ENCODE data around the gene GNAZ. TPM values are rescaled to one million over a fixed set of nuclear protein-coding genes. Genes with fewer than 3 reads are reported as not detected.

Gene GNAZ
- total and polyA plus RNA-seq, 8 donors: 4.3 to 18.8 (median 9.4) TPM

DNA sequence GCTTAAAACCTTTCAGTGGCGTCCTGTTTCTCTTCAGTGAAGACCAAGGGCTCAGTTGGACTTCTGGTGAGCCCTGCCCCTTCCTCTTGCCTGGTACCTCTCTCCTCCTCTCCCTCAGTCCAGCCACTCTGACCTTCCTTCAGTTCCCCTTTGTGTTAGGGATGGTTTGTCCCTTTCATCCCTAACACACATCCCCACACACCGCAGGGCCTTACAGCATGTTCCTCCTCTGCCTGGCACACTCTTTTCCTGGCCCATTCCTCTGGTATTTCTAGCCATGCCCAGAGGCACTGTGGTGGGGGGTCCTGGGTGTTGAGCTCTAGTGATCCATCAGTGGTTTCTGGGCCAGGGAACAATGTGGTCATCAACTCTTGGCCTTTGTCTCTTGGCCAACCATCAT lies 21.4 kb downstream of the GNAZ start:
- Histone ChIP-seq H3K4me1 (peaks cover 6 to 43% (median 23%) of the 10 kb centered on the region in 4 donors), H3K36me3 (peaks cover 0 to 21% (median 7%) of the 10 kb centered on the region in 4 donors), H3K27me3 (no peaks in the 10 kb centered on the region), H3K27ac (no peak overlapping the region), H3K9me3 (no peaks in the 10 kb centered on the region), H3K4me3 (no peak overlapping the region)
- TF ChIP-seq POLR2A (IDR thresholded peaks at IDR 0.05) (no peak), POLR2AphosphoS5 (IDR thresholded peaks at IDR 0.05) (no peak), EP300 (IDR thresholded peaks at IDR 0.05) (no peak)
- TF ChIP-seq, protein P1, sequence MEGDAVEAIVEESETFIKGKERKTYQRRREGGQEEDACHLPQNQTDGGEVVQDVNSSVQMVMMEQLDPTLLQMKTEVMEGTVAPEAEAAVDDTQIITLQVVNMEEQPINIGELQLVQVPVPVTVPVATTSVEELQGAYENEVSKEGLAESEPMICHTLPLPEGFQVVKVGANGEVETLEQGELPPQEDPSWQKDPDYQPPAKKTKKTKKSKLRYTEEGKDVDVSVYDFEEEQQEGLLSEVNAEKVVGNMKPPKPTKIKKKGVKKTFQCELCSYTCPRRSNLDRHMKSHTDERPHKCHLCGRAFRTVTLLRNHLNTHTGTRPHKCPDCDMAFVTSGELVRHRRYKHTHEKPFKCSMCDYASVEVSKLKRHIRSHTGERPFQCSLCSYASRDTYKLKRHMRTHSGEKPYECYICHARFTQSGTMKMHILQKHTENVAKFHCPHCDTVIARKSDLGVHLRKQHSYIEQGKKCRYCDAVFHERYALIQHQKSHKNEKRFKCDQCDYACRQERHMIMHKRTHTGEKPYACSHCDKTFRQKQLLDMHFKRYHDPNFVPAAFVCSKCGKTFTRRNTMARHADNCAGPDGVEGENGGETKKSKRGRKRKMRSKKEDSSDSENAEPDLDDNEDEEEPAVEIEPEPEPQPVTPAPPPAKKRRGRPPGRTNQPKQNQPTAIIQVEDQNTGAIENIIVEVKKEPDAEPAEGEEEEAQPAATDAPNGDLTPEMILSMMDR (IDR thresholded peaks at IDR 0.05): no peak
- DNase-seq: no peak
- intact Hi-C loops (cut with DNase I; ENCODE audit: low total_unique reads): no loop called here
- WGBS, 5 donors: 83 to 100% (median 92%) methylated on average over 2 of the region's 2 CpGs

DNA sequence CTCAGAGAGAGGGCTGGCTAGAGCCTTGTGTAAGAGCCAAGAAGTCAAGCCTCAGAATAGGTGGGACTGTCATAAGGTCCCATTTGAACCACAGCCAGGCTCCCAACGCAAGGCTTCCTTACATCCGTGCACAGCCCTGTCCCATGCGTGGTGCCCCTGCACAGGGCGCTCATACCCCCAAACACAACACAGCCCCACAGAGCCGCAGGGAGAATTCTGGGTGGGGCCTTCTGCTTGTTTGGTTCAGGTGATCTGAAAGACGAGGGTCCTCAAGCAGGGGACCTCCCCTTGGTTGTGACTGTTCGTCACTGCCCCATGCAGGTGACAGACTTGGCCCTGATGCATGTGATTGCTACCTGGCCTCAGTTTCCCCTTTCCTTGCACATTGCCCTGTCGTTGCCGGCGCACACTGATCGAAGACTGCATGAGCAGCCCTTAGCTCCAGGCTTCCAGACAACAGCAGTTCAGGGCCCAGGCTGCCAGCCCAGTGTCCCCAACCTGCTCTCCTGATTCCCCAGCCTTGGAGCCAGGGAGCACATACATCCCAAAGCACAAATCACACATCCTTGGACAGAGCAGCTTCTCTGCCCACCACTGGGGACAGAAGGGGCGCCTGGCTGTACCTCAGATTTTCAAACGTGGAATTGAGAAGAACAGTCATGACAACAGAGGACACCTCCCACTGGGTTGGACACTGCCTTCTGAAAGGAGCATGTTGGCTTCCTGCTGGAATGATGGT lies 22.1 kb downstream of the GNAZ start:
- no peak for DNase-seq
- peaks cover 8 to 42% (median 20%) of the 10 kb centered on the region in 4 donors for H3K4me1 ChIP-seq
- TF ChIP-seq EP300 (IDR thresholded peaks at IDR 0.05): no peak
- TF ChIP-seq, protein P1 (IDR thresholded peaks at IDR 0.05): no peak
- TF ChIP-seq POLR2A (IDR thresholded peaks at IDR 0.05): no peak
- no peak for TF ChIP-seq POLR2AphosphoS5 (IDR thresholded peaks at IDR 0.05)
- no peaks in the 10 kb centered on the region for H3K27me3 ChIP-seq
- no peak overlapping the region for H3K27ac ChIP-seq
- WGBS, 5 donors: 90 to 95% (median 92%) methylated on average over 12 to 13 of the region's 13 CpGs
- H3K4me3 ChIP-seq: no peak overlapping the region
- H3K9me3 ChIP-seq: no peaks in the 10 kb centered on the region
- peaks cover 0 to 21% (median 7%) of the 10 kb centered on the region in 4 donors for H3K36me3 ChIP-seq
- intact Hi-C loops (cut with DNase I; ENCODE audit: low total_unique reads): no loop called here

DNA sequence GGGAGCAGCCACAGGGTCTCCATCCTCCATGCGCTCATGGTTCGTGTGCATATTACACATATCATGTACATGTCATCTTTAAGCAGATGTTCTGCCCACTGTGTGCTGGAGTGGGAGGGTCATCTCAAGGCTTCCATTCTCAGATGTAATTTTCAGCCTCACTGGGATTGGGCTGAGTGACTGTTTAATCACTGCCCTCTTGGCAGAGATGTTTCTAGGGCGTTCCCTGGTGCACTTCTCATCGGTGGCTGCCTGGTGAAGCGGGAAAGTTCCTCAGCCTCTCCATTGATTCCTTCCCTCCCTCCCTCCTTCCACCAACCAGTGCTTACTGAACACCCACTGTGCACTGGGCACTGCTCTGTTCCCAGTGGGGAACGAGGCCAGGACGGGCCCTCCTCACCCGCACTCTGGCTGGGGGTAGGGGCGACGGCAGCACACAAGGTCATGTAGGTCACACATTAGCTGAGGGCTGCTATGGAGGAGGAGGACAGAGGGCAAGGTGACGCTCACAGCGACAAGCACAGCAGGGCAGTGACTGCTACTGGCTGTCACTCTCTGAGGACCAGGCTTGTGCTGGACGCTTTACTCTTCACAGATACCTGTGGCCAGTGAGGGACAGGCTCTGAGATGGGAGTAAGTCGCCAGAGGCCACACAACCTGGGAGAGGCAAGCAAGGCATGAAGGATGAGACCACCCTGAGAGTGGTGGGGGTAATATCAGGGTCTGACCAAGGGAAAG lies 22.9 kb downstream of the GNAZ start:
- peaks cover 0 to 21% (median 7%) of the 10 kb centered on the region in 4 donors for H3K36me3 ChIP-seq
- peaks cover 8 to 42% (median 24%) of the 10 kb centered on the region in 4 donors for H3K4me1 ChIP-seq
- DNase-seq: no peak
- no peak overlapping the region for H3K4me3 ChIP-seq
- H3K9me3 ChIP-seq: no peaks in the 10 kb centered on the region
- 52 to 76% (median 59%) methylated on average over 14 of the region's 14 CpGs for WGBS, 5 donors
- intact Hi-C loops (cut with DNase I; ENCODE audit: low total_unique reads): no loop called here
- H3K27ac ChIP-seq: peak overlapping the region in 1 of 5 donors; percentile 31
- TF ChIP-seq EP300 (IDR thresholded peaks at IDR 0.05) (no peak), POLR2AphosphoS5 (IDR thresholded peaks at IDR 0.05) (no peak), POLR2A (IDR thresholded peaks at IDR 0.05) (no peak)
- TF ChIP-seq, protein P1 (IDR thresholded peaks at IDR 0.05): no peak
- no peaks in the 10 kb centered on the region for H3K27me3 ChIP-seq

DNA sequence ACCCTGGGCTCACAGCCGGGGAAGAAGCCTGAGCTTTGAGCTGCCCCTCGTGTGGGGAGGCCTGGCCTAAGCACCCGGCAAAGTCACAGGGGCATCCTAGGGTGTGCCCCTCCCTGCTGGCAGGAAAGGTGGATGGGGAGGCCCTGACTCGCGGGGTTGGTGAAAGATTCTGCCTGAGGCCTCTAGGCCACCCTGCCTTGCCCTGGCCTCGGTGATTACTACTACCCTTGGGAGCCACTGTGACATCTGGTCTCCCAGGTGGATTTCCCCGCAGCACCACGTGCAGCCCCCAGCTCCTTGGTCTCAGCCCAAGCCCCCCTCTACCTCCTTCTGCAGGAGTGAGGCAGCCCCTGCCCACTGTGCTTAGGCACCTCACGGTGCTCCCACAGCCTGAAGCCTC lies 23.9 kb downstream of the GNAZ start:
- Histone ChIP-seq H3K9me3 (no peaks in the 10 kb centered on the region), H3K4me1 (peaks cover 16 to 44% (median 27%) of the 10 kb centered on the region in 4 donors), H3K27ac (peak overlapping the region in 1 of 5 donors; percentile 31), H3K4me3 (no peak overlapping the region), H3K27me3 (no peaks in the 10 kb centered on the region), H3K36me3 (peaks cover 0 to 21% (median 7%) of the 10 kb centered on the region in 4 donors)
- 77 to 87% (median 82%) methylated on average over 8 to 9 of the region's 9 CpGs for WGBS, 5 donors
- intact Hi-C loops (cut with DNase I; ENCODE audit: low total_unique reads): no loop called here
- no peak for DNase-seq
- TF ChIP-seq, protein P1 (IDR thresholded peaks at IDR 0.05): no peak
- no peak for TF ChIP-seq POLR2A (IDR thresholded peaks at IDR 0.05)
- no peak for TF ChIP-seq EP300 (IDR thresholded peaks at IDR 0.05)
- TF ChIP-seq POLR2AphosphoS5 (IDR thresholded peaks at IDR 0.05): no peak

All from stomach (tissue), 9 donors.